Measurements from ENCODE around the gene KDR. TPM values are rescaled to one million over a fixed set of nuclear protein-coding genes. Genes with fewer than 3 reads are reported as not detected.

KDR gene
- total RNA-seq, 1 experiment from 2014 or later = 0.09 TPM

- Mint-ChIP-seq H3K4me3 (ENCODE audit: low read depth, unreplicated experiment) (no peak overlapping the region), H3K4me1 (ENCODE audit: low read depth, unreplicated experiment) (no peaks in the 10 kb centered on the region), H3K9me3 (ENCODE audit: low read depth, unreplicated experiment) (no peaks in the 10 kb centered on the region), H3K27ac (ENCODE audit: unreplicated experiment) (no peak overlapping the region), H3K36me3 (ENCODE audit: insufficient read depth, unreplicated experiment) (peaks cover 6% of the 10 kb centered on the region), H3K27me3 (ENCODE audit: unreplicated experiment) (no peaks in the 10 kb centered on the region)
- BruUV-seq (replicated peaks) = no TSS peak
- CTCF ChIA-PET = no interaction called here
- intact Hi-C loops (cut with micrococcal nuclease; ENCODE audit: unreplicated experiment) = no loop called here
- TF ChIP-seq, protein P1, sequence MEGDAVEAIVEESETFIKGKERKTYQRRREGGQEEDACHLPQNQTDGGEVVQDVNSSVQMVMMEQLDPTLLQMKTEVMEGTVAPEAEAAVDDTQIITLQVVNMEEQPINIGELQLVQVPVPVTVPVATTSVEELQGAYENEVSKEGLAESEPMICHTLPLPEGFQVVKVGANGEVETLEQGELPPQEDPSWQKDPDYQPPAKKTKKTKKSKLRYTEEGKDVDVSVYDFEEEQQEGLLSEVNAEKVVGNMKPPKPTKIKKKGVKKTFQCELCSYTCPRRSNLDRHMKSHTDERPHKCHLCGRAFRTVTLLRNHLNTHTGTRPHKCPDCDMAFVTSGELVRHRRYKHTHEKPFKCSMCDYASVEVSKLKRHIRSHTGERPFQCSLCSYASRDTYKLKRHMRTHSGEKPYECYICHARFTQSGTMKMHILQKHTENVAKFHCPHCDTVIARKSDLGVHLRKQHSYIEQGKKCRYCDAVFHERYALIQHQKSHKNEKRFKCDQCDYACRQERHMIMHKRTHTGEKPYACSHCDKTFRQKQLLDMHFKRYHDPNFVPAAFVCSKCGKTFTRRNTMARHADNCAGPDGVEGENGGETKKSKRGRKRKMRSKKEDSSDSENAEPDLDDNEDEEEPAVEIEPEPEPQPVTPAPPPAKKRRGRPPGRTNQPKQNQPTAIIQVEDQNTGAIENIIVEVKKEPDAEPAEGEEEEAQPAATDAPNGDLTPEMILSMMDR (IDR thresholded peaks at IDR 0.05; ENCODE audit: unreplicated experiment) = no peak
- DNase-seq = no peak
Measured at GRCh38 chr4:55158957-55159356, 33.6 kb upstream of the KDR start.

GRCh38 chr4:55157559-55158277, 32.3 kb upstream of the KDR start:
- no peaks in the 10 kb centered on the region for H3K9me3 Mint-ChIP-seq (ENCODE audit: low read depth, unreplicated experiment)
- peak overlapping the region; percentile 40 for H3K27ac Mint-ChIP-seq (ENCODE audit: unreplicated experiment)
- H3K4me3 Mint-ChIP-seq (ENCODE audit: low read depth, unreplicated experiment) = peak overlapping the region; percentile 73
- DNase-seq = no peak
- CTCF ChIA-PET = no interaction called here
- intact Hi-C loops (cut with micrococcal nuclease; ENCODE audit: unreplicated experiment) = no loop called here
- H3K36me3 Mint-ChIP-seq (ENCODE audit: insufficient read depth, unreplicated experiment) = peaks cover 6% of the 10 kb centered on the region
- TF ChIP-seq, protein P1 (IDR thresholded peaks at IDR 0.05; ENCODE audit: unreplicated experiment) = no peak
- no peaks in the 10 kb centered on the region for H3K4me1 Mint-ChIP-seq (ENCODE audit: low read depth, unreplicated experiment)
- BruUV-seq (replicated peaks) = no TSS peak
- H3K27me3 Mint-ChIP-seq (ENCODE audit: unreplicated experiment) = no peaks in the 10 kb centered on the region

DNA sequence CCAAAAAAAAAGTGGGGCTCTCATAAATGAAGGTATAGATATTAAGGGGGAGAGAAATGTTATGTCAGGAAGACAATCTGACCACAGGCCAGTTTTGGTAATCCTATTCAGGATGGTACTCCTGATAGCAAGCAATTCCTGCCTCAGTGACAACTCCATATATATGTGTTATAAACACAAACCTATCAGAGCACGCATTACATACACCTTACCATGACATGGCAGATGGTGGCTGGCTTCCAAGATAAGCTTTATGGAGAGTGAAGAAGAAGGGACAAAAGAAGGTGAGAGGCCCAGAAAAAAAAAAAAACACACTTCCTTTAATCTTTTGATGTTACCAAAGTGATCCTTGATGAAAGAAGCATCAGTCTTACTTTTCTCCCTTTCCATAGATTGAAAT, 29.5 kb upstream of the KDR start:
- CTCF ChIA-PET = no interaction called here
- Mint-ChIP-seq H3K4me3 (ENCODE audit: low read depth, unreplicated experiment) (no peak overlapping the region), H3K27me3 (ENCODE audit: unreplicated experiment) (no peaks in the 10 kb centered on the region), H3K9me3 (ENCODE audit: low read depth, unreplicated experiment) (no peaks in the 10 kb centered on the region), H3K4me1 (ENCODE audit: low read depth, unreplicated experiment) (no peaks in the 10 kb centered on the region), H3K27ac (ENCODE audit: unreplicated experiment) (no peak overlapping the region), H3K36me3 (ENCODE audit: insufficient read depth, unreplicated experiment) (peaks cover 6% of the 10 kb centered on the region)
- intact Hi-C loops (cut with micrococcal nuclease; ENCODE audit: unreplicated experiment) = no loop called here
- no TSS peak for BruUV-seq (replicated peaks)
- DNase-seq = no peak
- TF ChIP-seq, protein P1 (IDR thresholded peaks at IDR 0.05; ENCODE audit: unreplicated experiment) = no peak

- Mint-ChIP-seq H3K27ac (ENCODE audit: unreplicated experiment) (no peak overlapping the region), H3K4me1 (ENCODE audit: low read depth, unreplicated experiment) (no peaks in the 10 kb centered on the region), H3K9me3 (ENCODE audit: low read depth, unreplicated experiment) (no peaks in the 10 kb centered on the region), H3K4me3 (ENCODE audit: low read depth, unreplicated experiment) (no peak overlapping the region), H3K36me3 (ENCODE audit: insufficient read depth, unreplicated experiment) (peaks cover 6% of the 10 kb centered on the region), H3K27me3 (ENCODE audit: unreplicated experiment) (no peaks in the 10 kb centered on the region)
- TF ChIP-seq, protein P1 (IDR thresholded peaks at IDR 0.05; ENCODE audit: unreplicated experiment) = no peak
- CTCF ChIA-PET = no interaction called here
- intact Hi-C loops (cut with micrococcal nuclease; ENCODE audit: unreplicated experiment) = no loop called here
- no TSS peak for BruUV-seq (replicated peaks)
- DNase-seq = no peak
Measured at GRCh38 chr4:55154290-55154880, 29.0 kb upstream of the KDR start.
